Aorta (tissue), 5 donors: ENCODE measurements around the gene IL12RB1. TPM values are rescaled to one million over a fixed set of nuclear protein-coding genes. Genes with fewer than 3 reads are reported as not detected.
"Not testable (repeated sequence)": the region's sequence is repeated elsewhere in the genome, so short reads cannot be mapped to it uniquely, and the experiment has no call there.

Source experiments
- ATAC-seq: fragments of 200-7000 bp; cut with Tn5 transposase; one replicate; pipeline ENCODE4 v1.9.1; 2022; ENCODE audit warnings: moderate library complexity; ENCODE audit not compliant: low FRiP score
- DNase-seq, 2 donors: peaks; one replicate each; pipeline ENCODE4 v3.0.0-alpha.2; 2020
- H3K27ac ChIP-seq, 2 donors: one replicate each; pipeline ENCODE4 v1.5.1; 2013; ENCODE audit warnings: low read length in 2 of 2, mild to moderate bottlenecking in 2 of 2, moderate library complexity in 2 of 2, control low read depth in 1 of 2, inconsistent platforms in 1 of 2, low read depth in 1 of 2
- H3K27me3 ChIP-seq, 2 donors: one replicate each; pipeline ENCODE4 v1.6.1; 2013; ENCODE audit warnings: control low read depth in 1 of 2, low read length in 1 of 2, mild to moderate bottlenecking in 1 of 2, moderate library complexity in 1 of 2; ENCODE audit not compliant: insufficient read depth in 2 of 2, control insufficient read depth in 1 of 2
- H3K36me3 ChIP-seq, 2 donors: one replicate each; pipeline ENCODE4 v1.6.1; 2013; ENCODE audit warnings: control low read depth in 1 of 2, low read length in 1 of 2, mild to moderate bottlenecking in 1 of 2; ENCODE audit not compliant: insufficient read depth in 2 of 2, control insufficient read depth in 1 of 2
- H3K4me1 ChIP-seq, 2 donors: one replicate each; pipeline ENCODE4 v1.6.1; 2013; ENCODE audit warnings: low read length in 2 of 2, control low read depth in 1 of 2, mild to moderate bottlenecking in 1 of 2, moderate library complexity in 1 of 2; ENCODE audit not compliant: insufficient read depth in 2 of 2, control insufficient read depth in 1 of 2
- H3K4me3 ChIP-seq, 2 donors: one replicate each; pipeline ENCODE4 v1.5.1; 2013; ENCODE audit warnings: low read length in 2 of 2, control low read depth in 1 of 2, mild to moderate bottlenecking in 1 of 2
- H3K9me3 ChIP-seq: one replicate; pipeline ENCODE4 v1.6.1; 2013; ENCODE audit warnings: mild to moderate bottlenecking, low read length; ENCODE audit not compliant: control insufficient read depth
- WGBS, 2 donors: extraction: QIAGEN DNeasy Blood & Tissue Kit; methylation state at CpG; one replicate each; pipeline ENCODE4 v1.1.7; 2013; 5-methylcytosine and 5-hydroxymethylcytosine counted together
- intact Hi-C, 2 donors: fragments of 100-400 bp; cut with DNase I; formaldehyde crosslinking; loops; one replicate each; pipeline versions ENCODE4 v1.14.2 to v1.15.0; 2022
- polyA plus RNA-seq, 2 donors: library from polyadenylated mRNA; stranded (reverse); fragments of 200-250 nt; gene quantifications; one replicate each; pipeline ENCODE4 v1.2.3, GENCODE V29; 2013
- total RNA-seq, 2 donors: library from RNA; stranded (reverse); fragmentation: NEBNext Ultra II Directional; extraction: Animal tissue kit (Norgen Biotek cat#: 25700); gene quantifications; one replicate each; pipeline ENCODE4 v1.2.1, GENCODE V29; 2021
- donor health status: healthy with polysubstance abuse.
- donor health status: Bipolar disorder and iron deficiency.
- donor health status: DM: no; HTN: no; CAD: no.
- donor health status: DM: no; HTN: no; CAD: no.
- donor health status: DM: yes; HTN: yes; CAD: no.

Gene IL12RB1
- total and polyA plus RNA-seq, 4 donors: 0.69 to 2.6 (median 1.2) TPM

GRCh38 chr19:18032102-18032501 is 54.6 kb downstream of the IL12RB1 start:
- 43 to 47% methylated on average over 2 of the region's 2 CpGs for WGBS, 2 donors
- H3K27ac ChIP-seq, ATAC-seq, DNase-seq, H3K36me3 ChIP-seq, H3K9me3 ChIP-seq, intact Hi-C loops, H3K4me3 ChIP-seq, H3K27me3 ChIP-seq, H3K4me1 ChIP-seq: not testable (repeated sequence)

DNA sequence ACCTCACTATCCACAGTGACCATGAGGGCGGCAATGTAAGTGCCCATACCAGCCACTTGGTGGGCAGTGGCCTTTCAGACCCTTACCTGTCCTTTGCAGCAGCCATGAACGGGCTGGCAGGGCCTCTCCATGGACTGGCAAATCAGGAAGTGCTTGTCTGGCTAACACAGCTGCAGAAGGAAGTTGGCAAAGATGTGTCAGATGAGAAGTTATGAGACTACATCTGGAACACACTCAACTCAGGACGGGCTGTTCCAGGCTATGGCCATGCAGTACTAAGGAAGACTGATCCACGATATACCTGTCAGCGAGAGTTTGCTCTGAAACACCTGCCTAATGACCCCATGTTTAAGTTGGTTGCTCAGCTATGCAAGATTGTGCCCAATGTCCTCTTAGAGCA is 55.3 kb downstream of the IL12RB1 start:
- H3K9me3 ChIP-seq, DNase-seq, H3K27ac ChIP-seq, H3K4me3 ChIP-seq, H3K36me3 ChIP-seq, H3K27me3 ChIP-seq, ATAC-seq, H3K4me1 ChIP-seq, intact Hi-C loops: not testable (repeated sequence)
- WGBS, 2 donors: 87 to 89% methylated on average over 5 of the region's 5 CpGs

DNA sequence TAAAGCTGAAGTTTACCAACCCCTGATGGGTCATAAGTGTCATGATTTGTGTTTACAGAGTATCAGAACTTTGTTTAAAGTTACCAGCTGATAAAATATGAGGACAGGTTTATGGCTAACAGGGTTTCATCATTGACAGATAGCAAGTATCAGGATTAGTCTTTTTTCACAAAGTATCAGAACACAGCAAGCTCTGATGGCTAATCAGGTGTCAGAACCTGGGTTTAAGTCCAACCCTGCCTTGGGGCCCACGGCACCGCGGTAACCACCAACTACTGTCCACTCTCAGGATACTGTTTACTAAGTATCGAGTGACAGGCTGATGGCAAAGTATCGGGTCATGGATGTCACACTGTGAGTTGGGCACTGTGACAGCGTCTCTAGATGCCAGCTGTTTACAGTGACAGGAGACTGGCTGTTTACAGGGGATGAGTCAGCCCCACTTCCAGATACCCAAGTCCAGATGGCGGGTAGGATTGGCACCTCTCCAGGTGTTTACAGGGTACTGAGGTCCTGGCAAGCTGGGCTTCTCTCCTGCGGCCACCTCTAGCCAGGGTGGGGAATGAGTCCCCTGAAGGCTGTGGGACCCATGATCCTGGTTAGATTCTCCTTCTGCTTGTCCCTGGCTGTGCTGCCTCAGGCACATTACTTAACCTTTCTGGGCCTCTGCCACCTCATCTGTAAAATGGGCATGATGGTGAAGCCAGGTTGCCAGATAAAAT is 57.0 kb downstream of the IL12RB1 start:
- WGBS, 2 donors: 54 to 60% methylated on average over 8 of the region's 8 CpGs
- DNase-seq: no peak
- no peak for ATAC-seq

GRCh38 chr19:18027151-18027550 is 59.6 kb downstream of the IL12RB1 start:
- Histone ChIP-seq H3K4me3 (no peak overlapping the region), H3K4me1 (no peaks in the 10 kb centered on the region), H3K9me3 (no peaks in the 10 kb centered on the region), H3K27ac (no peak overlapping the region), H3K36me3 (no peaks in the 10 kb centered on the region), H3K27me3 (no peaks in the 10 kb centered on the region)
- ATAC-seq: no peak
- no peak for DNase-seq
- WGBS, 2 donors: 91 to 96% methylated on average over 4 of the region's 4 CpGs
- intact Hi-C loops: no loop called here

More for the DNA sequence above, 57.0 kb downstream of the IL12RB1 start:
- no peaks in the 10 kb centered on the region for H3K36me3 ChIP-seq
- intact Hi-C loops: no loop called here
- H3K9me3 ChIP-seq: no peaks in the 10 kb centered on the region
- no peaks in the 10 kb centered on the region for H3K4me1 ChIP-seq
- H3K27ac ChIP-seq: no peak overlapping the region
- no peak overlapping the region for H3K4me3 ChIP-seq
- H3K27me3 ChIP-seq: no peaks in the 10 kb centered on the region

DNA sequence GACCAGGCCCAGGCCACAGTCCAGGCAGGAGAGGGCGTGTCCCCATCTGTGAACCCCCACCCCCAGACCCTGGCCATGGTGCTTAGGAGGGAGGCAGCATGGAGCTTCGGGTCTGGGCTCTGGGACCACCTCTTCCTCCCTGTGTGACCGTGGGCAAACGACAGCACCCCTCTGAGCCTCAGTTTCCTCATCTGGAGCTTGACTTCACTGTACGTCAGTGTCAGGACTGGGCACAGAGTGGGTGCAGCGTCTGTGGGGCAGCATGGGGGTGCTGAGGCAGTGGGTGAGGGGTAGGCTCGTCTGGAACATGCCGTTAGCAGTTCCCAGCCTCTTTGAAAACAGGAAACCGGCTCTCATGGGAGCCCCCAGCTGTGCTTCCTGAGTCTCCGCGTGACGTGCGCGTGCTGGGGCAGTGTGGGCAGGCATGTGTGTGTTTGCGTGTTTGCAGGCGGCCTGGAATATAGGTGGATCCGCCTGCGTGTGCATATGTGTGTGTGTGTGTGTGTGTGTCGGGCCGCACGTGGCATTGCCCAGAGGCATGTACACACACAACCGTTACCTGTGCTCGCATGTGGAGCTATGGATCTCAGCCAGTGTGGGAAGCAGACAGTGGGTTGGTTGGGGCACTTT is 63.0 kb downstream of the IL12RB1 start:
- DNase-seq: peak; percentile 87 to 95
- no peaks in the 10 kb centered on the region for H3K9me3 ChIP-seq
- peaks cover 2 to 4% of the 10 kb centered on the region in 2 donors for H3K4me1 ChIP-seq
- peak overlapping the region in 1 of 2 donors; percentile 18 for H3K27ac ChIP-seq
- H3K27me3 ChIP-seq: no peaks in the 10 kb centered on the region
- peak; percentile 45 for ATAC-seq
- intact Hi-C loops: no loop called here
- WGBS, 2 donors: 50 to 53% methylated on average over 23 of the region's 23 CpGs
- no peak overlapping the region for H3K4me3 ChIP-seq
- no peaks in the 10 kb centered on the region for H3K36me3 ChIP-seq

DNA sequence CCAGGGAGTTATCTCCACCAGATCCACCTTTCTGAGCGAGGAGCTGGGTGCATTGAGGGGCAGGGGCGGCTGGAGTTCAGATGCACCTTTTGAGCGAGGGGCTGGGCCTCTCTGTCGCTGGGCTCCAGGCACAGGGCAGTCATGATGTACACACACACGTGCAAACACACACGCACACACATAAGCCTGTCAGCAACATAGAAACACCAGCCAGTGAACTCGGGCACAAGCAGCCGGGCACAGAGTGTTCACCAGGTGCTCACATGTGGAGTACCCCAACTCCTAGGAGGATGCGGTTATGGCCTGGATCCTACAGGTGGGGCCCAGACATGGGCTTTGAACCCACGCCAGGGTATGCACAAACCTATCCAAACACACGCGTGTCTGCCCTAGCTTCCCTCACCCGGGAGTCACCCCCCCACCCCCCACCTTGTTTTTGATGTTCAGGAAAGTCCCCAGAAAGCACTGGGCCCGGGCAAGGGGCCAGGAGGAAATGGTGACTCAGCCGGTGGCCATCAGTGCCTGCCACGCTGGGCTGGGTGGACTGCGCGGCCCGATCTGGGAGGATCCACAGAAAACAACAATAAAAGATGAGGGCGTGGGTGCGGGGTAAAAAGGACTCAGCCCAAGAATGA is 65.5 kb downstream of the IL12RB1 start:
- peak; percentile 82 for ATAC-seq
- Histone ChIP-seq H3K36me3 (no peaks in the 10 kb centered on the region), H3K4me1 (peaks cover 2 to 4% of the 10 kb centered on the region in 2 donors), H3K27me3 (no peaks in the 10 kb centered on the region), H3K4me3 (no peak overlapping the region), H3K27ac (peak overlapping the region; percentile 51 to 98), H3K9me3 (no peaks in the 10 kb centered on the region)
- DNase-seq: peak; percentile 96 to 98
- intact Hi-C loops: loop anchor here (2.0 kb wide), 2 partner anchors 28 to 30 kb away; no protein-coding TSS in a partner anchor
- WGBS, 2 donors: 13 to 15% methylated on average over 21 of the region's 21 CpGs

GRCh38 chr19:18020212-18021085 is 66.3 kb downstream of the IL12RB1 start:
- peak; percentile 81 for ATAC-seq
- Histone ChIP-seq H3K9me3 (no peaks in the 10 kb centered on the region), H3K4me3 (no peak overlapping the region), H3K4me1 (peaks cover 2 to 4% of the 10 kb centered on the region in 2 donors), H3K36me3 (no peaks in the 10 kb centered on the region), H3K27me3 (no peaks in the 10 kb centered on the region), H3K27ac (peak overlapping the region; percentile 51 to 96)
- 26 to 30% methylated on average over 16 of the region's 16 CpGs for WGBS, 2 donors
- intact Hi-C loops: loop anchor here (2.0 kb wide), 2 partner anchors 28 to 30 kb away; no protein-coding TSS in a partner anchor
- peak; percentile 93 to 98 for DNase-seq
